Measurements from ENCODE around the gene UBA6. TPM values are rescaled to one million over a fixed set of nuclear protein-coding genes. Genes with fewer than 3 reads are reported as not detected.

Gene UBA6
- total RNA-seq, 1 experiment from 2014 or later, result 59.4 TPM

DNA sequence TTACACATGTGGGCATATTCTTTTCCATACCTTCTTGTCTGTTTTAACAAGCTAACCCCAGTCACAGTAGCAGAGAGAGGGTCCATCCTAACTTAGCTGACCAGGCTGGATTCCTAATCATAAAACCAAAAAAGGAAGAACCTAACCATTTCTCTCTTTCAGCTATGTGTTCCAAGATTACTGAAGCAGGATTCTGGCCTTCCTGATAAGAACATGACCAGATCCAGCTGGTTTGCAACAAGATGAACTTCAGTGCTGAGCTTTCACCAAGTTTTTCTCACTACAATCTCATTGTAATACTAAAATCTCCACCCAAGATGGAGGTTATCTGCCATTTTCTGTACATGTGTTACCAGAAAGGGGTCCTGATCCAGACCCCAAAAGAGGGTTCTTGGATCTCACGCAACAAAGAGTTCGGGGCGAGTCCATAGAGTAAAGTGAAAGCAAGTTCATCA lies 20.4 kb upstream of the UBA6 start:
- DNase-seq (ENCODE audit: low read depth, low spot score) (no peak), ATAC-seq (no peak)
- intact Hi-C loops (cut with micrococcal nuclease; ENCODE audit: unreplicated experiment) (no loop called here), in situ Hi-C loops (cut with HindIII; ENCODE audit: low pct_unique_long_range_greater_than_20kb, low sequenced_read_pairs) (no loop called here)
- no peak for TF ChIP-seq SIN3A (IDR thresholded peaks at IDR 0.05; ENCODE audit: borderline replicate concordance, insufficient read depth, low read depth, low read length)
- no peak for TF ChIP-seq POLR2AphosphoS5 (IDR thresholded peaks at IDR 0.05; ENCODE audit: low read depth, low read length)
- TF ChIP-seq, protein P1, sequence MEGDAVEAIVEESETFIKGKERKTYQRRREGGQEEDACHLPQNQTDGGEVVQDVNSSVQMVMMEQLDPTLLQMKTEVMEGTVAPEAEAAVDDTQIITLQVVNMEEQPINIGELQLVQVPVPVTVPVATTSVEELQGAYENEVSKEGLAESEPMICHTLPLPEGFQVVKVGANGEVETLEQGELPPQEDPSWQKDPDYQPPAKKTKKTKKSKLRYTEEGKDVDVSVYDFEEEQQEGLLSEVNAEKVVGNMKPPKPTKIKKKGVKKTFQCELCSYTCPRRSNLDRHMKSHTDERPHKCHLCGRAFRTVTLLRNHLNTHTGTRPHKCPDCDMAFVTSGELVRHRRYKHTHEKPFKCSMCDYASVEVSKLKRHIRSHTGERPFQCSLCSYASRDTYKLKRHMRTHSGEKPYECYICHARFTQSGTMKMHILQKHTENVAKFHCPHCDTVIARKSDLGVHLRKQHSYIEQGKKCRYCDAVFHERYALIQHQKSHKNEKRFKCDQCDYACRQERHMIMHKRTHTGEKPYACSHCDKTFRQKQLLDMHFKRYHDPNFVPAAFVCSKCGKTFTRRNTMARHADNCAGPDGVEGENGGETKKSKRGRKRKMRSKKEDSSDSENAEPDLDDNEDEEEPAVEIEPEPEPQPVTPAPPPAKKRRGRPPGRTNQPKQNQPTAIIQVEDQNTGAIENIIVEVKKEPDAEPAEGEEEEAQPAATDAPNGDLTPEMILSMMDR (IDR thresholded peaks at IDR 0.05), result no peak
- no peak for TF ChIP-seq TCF7L2 (IDR thresholded peaks at IDR 0.05; ENCODE audit: low read depth, low read length)
- TF ChIP-seq, protein P2, sequence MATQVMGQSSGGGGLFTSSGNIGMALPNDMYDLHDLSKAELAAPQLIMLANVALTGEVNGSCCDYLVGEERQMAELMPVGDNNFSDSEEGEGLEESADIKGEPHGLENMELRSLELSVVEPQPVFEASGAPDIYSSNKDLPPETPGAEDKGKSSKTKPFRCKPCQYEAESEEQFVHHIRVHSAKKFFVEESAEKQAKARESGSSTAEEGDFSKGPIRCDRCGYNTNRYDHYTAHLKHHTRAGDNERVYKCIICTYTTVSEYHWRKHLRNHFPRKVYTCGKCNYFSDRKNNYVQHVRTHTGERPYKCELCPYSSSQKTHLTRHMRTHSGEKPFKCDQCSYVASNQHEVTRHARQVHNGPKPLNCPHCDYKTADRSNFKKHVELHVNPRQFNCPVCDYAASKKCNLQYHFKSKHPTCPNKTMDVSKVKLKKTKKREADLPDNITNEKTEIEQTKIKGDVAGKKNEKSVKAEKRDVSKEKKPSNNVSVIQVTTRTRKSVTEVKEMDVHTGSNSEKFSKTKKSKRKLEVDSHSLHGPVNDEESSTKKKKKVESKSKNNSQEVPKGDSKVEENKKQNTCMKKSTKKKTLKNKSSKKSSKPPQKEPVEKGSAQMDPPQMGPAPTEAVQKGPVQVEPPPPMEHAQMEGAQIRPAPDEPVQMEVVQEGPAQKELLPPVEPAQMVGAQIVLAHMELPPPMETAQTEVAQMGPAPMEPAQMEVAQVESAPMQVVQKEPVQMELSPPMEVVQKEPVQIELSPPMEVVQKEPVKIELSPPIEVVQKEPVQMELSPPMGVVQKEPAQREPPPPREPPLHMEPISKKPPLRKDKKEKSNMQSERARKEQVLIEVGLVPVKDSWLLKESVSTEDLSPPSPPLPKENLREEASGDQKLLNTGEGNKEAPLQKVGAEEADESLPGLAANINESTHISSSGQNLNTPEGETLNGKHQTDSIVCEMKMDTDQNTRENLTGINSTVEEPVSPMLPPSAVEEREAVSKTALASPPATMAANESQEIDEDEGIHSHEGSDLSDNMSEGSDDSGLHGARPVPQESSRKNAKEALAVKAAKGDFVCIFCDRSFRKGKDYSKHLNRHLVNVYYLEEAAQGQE (IDR thresholded peaks at IDR 0.05; ENCODE audit: insufficient read depth in 1 of 2, low read depth in 2 of 2, low read length in 1 of 2), result no peak
- ChIA-PET POLR2A (no interaction called here), CTCF (no interaction called here)
- Histone ChIP-seq H3K9me3 (ENCODE audit: control insufficient read depth, insufficient read depth, low read depth, low read length) (no peaks in the 10 kb centered on the region), H3K4me1 (ENCODE audit: control insufficient read depth, insufficient read depth, low read length) (no peaks in the 10 kb centered on the region), H3K27ac (ENCODE audit: low read length) (no peak overlapping the region), H3K4me3 (ENCODE audit: low read depth in 2 of 2, low read length in 2 of 2) (no peak overlapping the region), H3K27me3 (ENCODE audit: control insufficient read depth, insufficient read depth, low read length) (no peaks in the 10 kb centered on the region), H3K36me3 (ENCODE audit: control insufficient read depth, insufficient read depth, low read length) (no peaks in the 10 kb centered on the region)
- BruUV-seq (replicated peaks), result no TSS peak

DNA sequence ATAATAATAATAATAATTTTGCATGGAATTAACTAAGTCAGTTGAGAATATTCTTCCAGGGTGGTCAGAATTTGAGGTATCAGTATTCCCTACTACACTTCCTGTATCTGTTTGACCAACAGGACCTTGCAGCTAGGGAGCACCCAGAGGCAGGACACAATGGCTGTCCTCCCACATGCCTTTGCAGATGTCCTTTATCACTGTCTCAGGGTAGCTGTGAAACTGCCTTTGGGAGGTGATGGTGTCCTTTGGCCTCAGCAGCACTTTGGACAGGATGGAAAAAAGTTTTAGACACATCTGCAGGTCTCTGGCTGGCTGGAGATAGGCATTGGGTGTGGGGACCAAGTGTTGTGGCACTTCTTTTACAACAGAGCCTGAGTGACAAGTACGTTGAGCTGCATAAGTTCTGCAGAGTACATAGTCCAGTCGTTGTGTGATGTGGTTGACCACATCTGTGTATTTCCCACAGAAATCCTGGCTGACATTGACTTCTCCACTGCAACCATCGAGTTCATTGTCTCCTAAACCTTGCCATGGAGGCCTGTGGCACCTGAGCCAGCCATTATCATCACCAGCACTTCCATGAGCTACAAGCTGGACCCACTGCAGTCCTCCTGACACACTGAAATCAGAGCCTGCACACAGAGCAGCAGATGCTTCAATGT lies 19.1 kb upstream of the UBA6 start:
- no TSS peak for BruUV-seq (replicated peaks)

More for the DNA sequence above, 19.1 kb upstream of the UBA6 start:
- H3K9me3 ChIP-seq (ENCODE audit: control insufficient read depth, insufficient read depth, low read depth, low read length), result no peaks in the 10 kb centered on the region
- no peak for ATAC-seq
- in situ Hi-C loops (cut with HindIII; ENCODE audit: low pct_unique_long_range_greater_than_20kb, low sequenced_read_pairs), result no loop called here
- H3K27me3 ChIP-seq (ENCODE audit: control insufficient read depth, insufficient read depth, low read length), result no peaks in the 10 kb centered on the region
- H3K4me3 ChIP-seq (ENCODE audit: low read depth in 2 of 2, low read length in 2 of 2), result no peak overlapping the region
- ChIA-PET POLR2A (no interaction called here), CTCF (no interaction called here)
- no peak for DNase-seq (ENCODE audit: low read depth, low spot score)
- no peak overlapping the region for H3K27ac ChIP-seq (ENCODE audit: low read length)
- TF ChIP-seq, protein P2 (IDR thresholded peaks at IDR 0.05; ENCODE audit: insufficient read depth in 1 of 2, low read depth in 2 of 2, low read length in 1 of 2), result no peak
- no peak for TF ChIP-seq POLR2AphosphoS5 (IDR thresholded peaks at IDR 0.05; ENCODE audit: low read depth, low read length)
- TF ChIP-seq SIN3A (IDR thresholded peaks at IDR 0.05; ENCODE audit: borderline replicate concordance, insufficient read depth, low read depth, low read length), result no peak
- no peak for TF ChIP-seq TCF7L2 (IDR thresholded peaks at IDR 0.05; ENCODE audit: low read depth, low read length)
- TF ChIP-seq, protein P1 (IDR thresholded peaks at IDR 0.05), result no peak
- no peaks in the 10 kb centered on the region for H3K4me1 ChIP-seq (ENCODE audit: control insufficient read depth, insufficient read depth, low read length)
- no peaks in the 10 kb centered on the region for H3K36me3 ChIP-seq (ENCODE audit: control insufficient read depth, insufficient read depth, low read length)
- intact Hi-C loops (cut with micrococcal nuclease; ENCODE audit: unreplicated experiment), result no loop called here
